HG02588 (cell line): Measurements from ENCODE around the gene TTK.
"Not testable (repeated sequence)": the region's sequence is repeated elsewhere in the genome, so short reads cannot be mapped to it uniquely, and the experiment has no call there.

Experiments
- ATAC-seq: cut with Tn5 transposase; IDR thresholded peaks from one replicate; pipeline ENCODE4 v1.9.1; 2021; ENCODE audit warnings: mild to moderate bottlenecking, moderate library complexity; ENCODE audit not compliant: unreplicated experiment

The TTK gene

DNA sequence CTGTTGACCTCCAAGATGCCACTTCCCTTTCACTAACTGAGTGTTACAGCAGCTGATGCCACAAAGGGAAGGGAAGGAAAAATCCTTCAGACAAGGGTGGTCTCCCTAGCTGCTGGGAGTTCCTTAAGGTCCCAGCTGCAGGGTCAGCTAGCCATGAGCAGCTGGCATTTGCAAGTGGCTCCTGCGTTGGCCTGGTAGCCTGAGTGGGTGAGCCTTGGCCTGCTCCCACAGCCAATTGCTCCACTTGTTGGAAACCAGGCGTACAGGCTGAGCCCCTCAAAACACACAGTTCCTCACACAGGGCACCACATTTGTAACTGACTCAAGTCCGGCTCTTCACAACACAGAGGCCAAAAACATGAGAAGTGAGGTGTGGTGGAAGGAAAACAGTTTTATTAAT is 16.7 kb downstream of the TTK start:
- no peak for ATAC-seq

GRCh38 chr6:80021591-80021990 is 17.1 kb downstream of the TTK start:
- ATAC-seq, result no peak

DNA sequence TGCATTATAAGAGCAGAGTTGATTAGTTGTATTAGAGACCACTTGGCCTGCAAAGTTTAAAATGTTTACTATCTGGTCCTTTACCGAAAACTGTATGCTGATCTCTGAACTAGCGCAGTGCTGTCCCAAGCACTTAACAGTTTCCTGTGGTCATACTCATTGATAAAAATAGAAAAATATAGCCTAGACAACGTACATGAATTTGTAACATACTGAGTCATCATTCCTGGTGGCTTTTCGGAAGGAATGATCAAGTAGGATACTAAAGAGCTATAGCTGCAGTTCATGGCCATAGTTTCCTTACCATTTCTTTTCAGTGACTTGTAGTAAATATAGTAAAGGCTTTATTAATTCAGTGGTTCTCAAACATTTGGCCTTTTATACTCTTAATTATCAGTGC is 18.4 kb downstream of the TTK start:
- ATAC-seq, result no peak

DNA sequence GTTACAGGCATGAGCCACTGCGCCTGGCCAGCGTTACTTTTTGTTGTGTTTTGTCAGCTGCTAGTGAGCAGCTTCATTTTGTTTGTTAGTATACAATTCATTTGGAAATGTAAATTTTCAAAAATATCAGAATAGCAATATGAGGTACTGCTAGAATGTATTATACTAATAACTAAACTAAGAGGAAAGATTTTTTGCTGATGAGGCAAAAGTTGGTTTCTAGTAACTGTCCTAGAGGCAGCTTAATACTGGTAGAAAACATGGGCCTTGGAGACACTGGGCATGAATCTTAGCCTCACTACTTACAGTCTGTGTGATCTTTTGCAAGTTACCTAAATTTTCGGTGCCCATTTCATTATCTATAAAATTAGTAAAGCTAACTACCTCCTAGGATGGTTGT is 24.1 kb downstream of the TTK start:
- ATAC-seq, result no peak

GRCh38 chr6:80029470-80029869 is 25.0 kb downstream of the TTK start:
- ATAC-seq, result peak; percentile 93

DNA sequence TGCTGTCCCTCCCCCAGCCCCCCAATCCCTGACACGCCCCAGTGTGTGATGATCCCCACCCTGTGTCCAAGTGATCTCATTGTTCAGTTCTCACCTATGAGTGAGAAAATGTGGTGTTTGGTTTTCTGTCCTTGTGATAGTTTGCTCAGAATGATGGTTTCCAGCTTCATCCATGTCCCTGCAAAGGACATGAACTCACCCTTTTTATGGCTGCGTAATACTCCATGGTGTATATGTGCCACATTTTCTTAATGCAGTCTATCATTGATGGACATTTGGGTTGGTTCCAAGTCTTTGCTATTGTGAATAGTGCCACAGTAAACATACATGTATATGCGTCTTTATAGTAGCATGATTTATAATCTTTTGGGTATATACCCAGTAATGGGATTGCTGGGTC is 43.8 kb downstream of the TTK start:
- not testable (repeated sequence) for ATAC-seq

GRCh38 chr6:80060774-80061173 is 56.3 kb downstream of the TTK start:
- no peak for ATAC-seq

- not testable (repeated sequence) for ATAC-seq
These were observed 63.7 kb downstream of the TTK start for GRCh38 chr6:80068146-80068545.

- ATAC-seq, result not testable (repeated sequence)
These were observed 66.0 kb downstream of the TTK start for GRCh38 chr6:80070431-80070830.

- no peak for ATAC-seq
These were observed 72.6 kb downstream of the TTK start for GRCh38 chr6:80077067-80077466.

- no peak for ATAC-seq
These were observed 84.2 kb downstream of the TTK start for GRCh38 chr6:80088637-80089036.

- ATAC-seq, result no peak
These were observed 87.1 kb downstream of the TTK start for GRCh38 chr6:80091506-80091905.
